HepG2 (cell line): ENCODE results near the gene LMCD1. TPM values are rescaled to one million over a fixed set of nuclear protein-coding genes. Genes with fewer than 3 reads are reported as not detected.

Experiments used
- ATAC-seq: fragments of 200-7000 bp; cut with Tn5 transposase; 3 replicates; pipeline ENCODE4 v1.9.1; 2020; ENCODE audit warnings: mild to moderate bottlenecking, moderate library complexity
- BruUV-seq: library from RNA; stranded (reverse); fragments of 400-500 nt; replicated peaks from 2 replicates; lab custom pipeline; 2021; lab: Mats Ljungman, UMichigan
- CTCF ChIA-PET: fragments of 300-600 bp; formaldehyde crosslinking; extraction: SDS; loops from one replicate; lab custom pipeline; 2021; ENCODE audit warnings: low total read pairs, inconsistent platforms, low intra/inter-chr PET ratio; lab: Yijun Ruan, JAX
- POLR2A ChIA-PET: fragments of 350-600 bp; sonication (Branson Sonifier 250); formaldehyde crosslinking; loops from one replicate; lab custom pipeline; 2020; ENCODE audit warnings: antibody characterized with exemption, inconsistent platforms; lab: Yijun Ruan, JAX
- DNase-seq: peaks from one replicate; pipeline ENCODE4 v3.0.0-alpha.2; 2015; ENCODE audit warnings: low spot score
- FAIRE-seq: peaks from 3 replicates; lab custom pipeline; 2011; peaks lifted over from hg19 to GRCh38; lab: Jason Lieb, UNC
- H2AFZ ChIP-seq: one replicate; pipeline ENCODE4 v1.6.1; 2011; ENCODE audit warnings: low read length, inconsistent platforms
- H3K27ac ChIP-seq: fragments of 300-600 bp; 3 replicates; pipeline ENCODE4 v1.8.0; 2011; ENCODE audit warnings: mixed run types, mild to moderate bottlenecking, mixed read lengths, low read length, inconsistent platforms; ENCODE audit not compliant: insufficient read depth; ENCODE audit errors: extremely low read length
- H3K27me3 ChIP-seq, 2 experiments: fragments of 200-600 bp in 1 of 2; 2 replicates in 1 of 2; 3 replicates in 1 of 2; pipeline versions ENCODE4 v1.6.0 to v1.8.0; 2011; ENCODE audit warnings: low read length in 2 of 2, mild to moderate bottlenecking in 2 of 2, moderate library complexity in 2 of 2, inconsistent platforms in 1 of 2; ENCODE audit not compliant: insufficient read depth in 2 of 2, control insufficient read depth in 1 of 2
- H3K36me3 ChIP-seq, 2 experiments: fragments of 200-600 bp in 1 of 2; replicated peaks in 1 of 2; 2 replicates in 1 of 2; 3 replicates in 1 of 2; pipeline versions ENCODE4 v1.5.1 to v1.8.0; 2011; ENCODE audit warnings: low read length in 2 of 2, inconsistent platforms in 1 of 2; ENCODE audit not compliant: insufficient read depth in 2 of 2, control insufficient read depth in 1 of 2
- H3K4me1 ChIP-seq: 2 replicates; pipeline ENCODE4 v1.5.1; 2012; ENCODE audit warnings: low read length, inconsistent platforms; ENCODE audit not compliant: insufficient read depth
- H3K4me2 ChIP-seq: 2 replicates; pipeline ENCODE4 v1.6.0; 2011; ENCODE audit warnings: low read depth, low read length, inconsistent platforms
- H3K4me3 ChIP-seq, 3 experiments: fragments of 200-600 bp in 1 of 3; sonication (generic), shearing (Covaris generic) in 1 of 3; replicated peaks in 1 of 3; 2 replicates each; pipeline ENCODE4 v1.5.1; 2011 to 2016; ENCODE audit warnings: low read length in 3 of 3, inconsistent platforms in 2 of 3, low read depth in 2 of 3, mild to moderate bottlenecking in 2 of 3, control low read depth in 1 of 3, mixed read lengths in 1 of 3; ENCODE audit not compliant: insufficient read depth in 1 of 3
- H3K79me2 ChIP-seq: one replicate; pipeline ENCODE4 v1.6.1; 2011; ENCODE audit warnings: low read length, inconsistent platforms; ENCODE audit not compliant: insufficient read depth
- H3K9ac ChIP-seq: 2 replicates; pipeline ENCODE4 v1.6.0; 2011; ENCODE audit warnings: mild to moderate bottlenecking, low read depth, low read length, inconsistent platforms; ENCODE audit not compliant: insufficient read depth
- H3K9me3 ChIP-seq: 2 replicates; pipeline ENCODE4 v1.5.1; 2012; ENCODE audit warnings: mild to moderate bottlenecking, low read length
- H4K20me1 ChIP-seq: 2 replicates; pipeline ENCODE4 v1.6.0; 2011; ENCODE audit warnings: inconsistent platforms, mild to moderate bottlenecking, low read length, moderate library complexity; ENCODE audit not compliant: insufficient read depth
- AHDC1 ChIP-seq: sonication (generic); formaldehyde crosslinking; IDR thresholded peaks from 2 replicates; pipeline ENCODE4 v1.5.1; 2020; ENCODE audit warnings: mild to moderate bottlenecking, missing genetic modification reagents, borderline replicate concordance
- DR1 ChIP-seq: sonication (generic); formaldehyde crosslinking; IDR thresholded peaks from 2 replicates; pipeline ENCODE4 v1.8.0; 2021; ENCODE audit warnings: mild to moderate bottlenecking, missing genetic modification reagents, inconsistent platforms
- HDAC2 ChIP-seq: sonication (generic); formaldehyde crosslinking; IDR thresholded peaks from 2 replicates; pipeline ENCODE4 v1.4.0; 2020; ENCODE audit warnings: missing genetic modification reagents
- HOXA9 ChIP-seq: sonication (generic); formaldehyde crosslinking; IDR thresholded peaks from 2 replicates; pipeline ENCODE4 v1.8.1; 2022; ENCODE audit warnings: missing genetic modification reagents, mild to moderate bottlenecking, moderate library complexity, borderline replicate concordance
- KLF13 ChIP-seq: sonication (generic); formaldehyde crosslinking; IDR thresholded peaks from 2 replicates; pipeline ENCODE4 v1.4.0; 2020; ENCODE audit warnings: mild to moderate bottlenecking, missing genetic modification reagents
- PBX2 ChIP-seq: IDR thresholded peaks from 2 replicates; pipeline ENCODE4 v1.6.1; 2016; ENCODE audit warnings: control low read depth
- TMF1 ChIP-seq: sonication (generic); formaldehyde crosslinking; IDR thresholded peaks from 2 replicates; pipeline ENCODE4 v1.8.1; 2022; ENCODE audit warnings: low read depth, missing genetic modification reagents
- ZFYVE20 ChIP-seq: sonication (generic); formaldehyde crosslinking; IDR thresholded peaks from 2 replicates; pipeline ENCODE4 v1.8.0; 2023; ENCODE audit warnings: low read depth, mild to moderate bottlenecking, moderate library complexity, missing genetic modification reagents, borderline replicate concordance
- ZNF512B ChIP-seq: sonication (generic); formaldehyde crosslinking; IDR thresholded peaks from 2 replicates; pipeline ENCODE4 v1.5.1; 2020; ENCODE audit warnings: missing genetic modification reagents, mild to moderate bottlenecking, borderline replicate concordance
- ZNF546 ChIP-seq: sonication (generic); formaldehyde crosslinking; conservative IDR thresholded peaks from 2 replicates; pipeline ENCODE4 v1.8.1; 2023; ENCODE audit warnings: mild to moderate bottlenecking, missing genetic modification reagents
- ZNF556 ChIP-seq: sonication (generic); formaldehyde crosslinking; IDR thresholded peaks from 2 replicates; pipeline ENCODE4 v1.4.0; 2020; ENCODE audit warnings: mild to moderate bottlenecking, missing genetic modification reagents, borderline replicate concordance
- ZNF574 ChIP-seq: sonication (generic); formaldehyde crosslinking; IDR thresholded peaks from 2 replicates; pipeline ENCODE4 v1.4.0; 2020; ENCODE audit warnings: missing genetic modification reagents
- ZNF720 ChIP-seq: sonication (generic); formaldehyde crosslinking; IDR thresholded peaks from 2 replicates; pipeline ENCODE4 v1.4.0; 2020; ENCODE audit warnings: missing genetic modification reagents
- WGBS: methylation state at CpG from one replicate; pipeline ENCODE4 v1.1.6; 2017; ENCODE audit warnings: low lambda C conversion rate; 5-methylcytosine and 5-hydroxymethylcytosine counted together
- in situ Hi-C: cut with HindIII; loops from 2 replicates; pipeline ENCODE4 v1.10.0; 2017; ENCODE audit warnings: low pct_unique_long_range_greater_than_20kb; ENCODE audit not compliant: extremely low pct_ligation_motif_present
- intact Hi-C: fragments of 100-400 bp; cut with micrococcal nuclease; formaldehyde crosslinking; loops from one replicate; pipeline ENCODE4 v1.10.0; 2022; ENCODE audit not compliant: unreplicated experiment
- polyA plus RNA-seq, 8 experiments: library from polyadenylated mRNA; depleted of rRNA in 3 of 8; stranded (reverse) in 7 of 8; unstranded in 1 of 8; fragments of >200 nt; fragmentation: Illumina TruSeq in 4 of 8; extraction: Trizol in 4 of 8; gene quantifications; 2 replicates each; pipeline versions ENCODE4 v1.2.1 to v1.2.3, GENCODE V29; 2011 to 2016; ENCODE audit warnings: low read depth in 4 of 8, missing spikeins in 1 of 8, mixed read lengths in 1 of 8; ENCODE audit not compliant: insufficient read depth in 1 of 8
- total RNA-seq, 5 experiments: library from RNA; depleted of rRNA; stranded (reverse); fragments of >200 nt; fragmentation: Illumina TruSeq; extraction: Trizol; gene quantifications; 2 replicates each; pipeline ENCODE4 v1.2.3, GENCODE V29; 2016; ENCODE audit warnings: low read depth in 1 of 5

Gene LMCD1
- total and polyA plus RNA-seq, 2 of the 13 experiments (the other 11 are each of a cell fraction or from before 2014, with no cell fraction given): 6.2 to 7.1 TPM

GRCh38 chr3:8470801-8471200, 30.8 kb upstream of the LMCD1 start:
- no peak overlapping the region for H3K4me3 ChIP-seq
- WGBS: 87% methylated on average over 11 of the region's 11 CpGs

More at GRCh38 chr3:8470801-8471200, 30.8 kb upstream of the LMCD1 start:
- FAIRE-seq: no peak
- in situ Hi-C loops (no loop called here), intact Hi-C loops (no loop called here)
- H3K9me3 ChIP-seq: no peaks in the 10 kb centered on the region
- POLR2A ChIA-PET: no interaction called here
- ATAC-seq: no peak
- no peaks in the 10 kb centered on the region for H3K36me3 ChIP-seq
- no peaks in the 10 kb centered on the region for H3K79me2 ChIP-seq
- DNase-seq: no peak
- peaks cover 15% of the 10 kb centered on the region for H3K4me1 ChIP-seq
- H2AFZ ChIP-seq: no peak overlapping the region
- CTCF ChIA-PET: no interaction called here
- H3K4me2 ChIP-seq: no peak overlapping the region
- TF ChIP-seq HOXA9 (CRISPR knock-in tag) (no peak), ZNF512B (CRISPR knock-in tag) (no peak), ZNF574 (CRISPR knock-in tag) (no peak), ZNF720 (CRISPR knock-in tag) (no peak), ZNF546 (CRISPR knock-in tag) (no peak), TMF1 (CRISPR knock-in tag) (no peak), ZNF556 (CRISPR knock-in tag) (no peak), HDAC2 (CRISPR knock-in tag) (no peak), DR1 (CRISPR knock-in tag) (no peak), KLF13 (CRISPR knock-in tag) (no peak), PBX2 (CRISPR knock-in tag) (no peak), ZFYVE20 (no peak), AHDC1 (CRISPR knock-in tag) (no peak)
- no peak overlapping the region for H3K9ac ChIP-seq
- no peak overlapping the region for H3K27ac ChIP-seq
- BruUV-seq: no TSS peak
- H3K27me3 ChIP-seq: no peaks in the 10 kb centered on the region
- no peaks in the 10 kb centered on the region for H4K20me1 ChIP-seq
